Measurements from ENCODE around the gene PALM. TPM values are rescaled to one million over a fixed set of nuclear protein-coding genes. Genes with fewer than 3 reads are reported as not detected.
"Not testable (repeated sequence)": the region's sequence is repeated elsewhere in the genome, so short reads cannot be mapped to it uniquely, and the experiment has no call there.

PALM gene
- total RNA-seq, 1 experiment from 2014 or later = 10.8 TPM

- TF ChIP-seq EZH2 (IDR thresholded peaks at IDR 0.05; ENCODE audit: low read length, unreplicated experiment) = no peak
- TF ChIP-seq EZH2phosphoT487 (IDR thresholded peaks at IDR 0.05; ENCODE audit: borderline replicate concordance, low read length) = no peak
- TF ChIP-seq CTCF (conservative IDR thresholded peaks at IDR 0.05; ENCODE audit: low read depth, low read length) = no peak
- peak within 1 kb of the TSS; percentile 99 for H3K4me2 ChIP-seq (ENCODE audit: low read length)
- no peaks in the 10 kb centered on the region for H3K36me3 ChIP-seq (ENCODE audit: low read depth, low read length)
- H3K9ac ChIP-seq (ENCODE audit: low read length) = peak within 1 kb of the TSS; percentile 99
- peaks cover 48% of the 10 kb centered on the region for H3K79me2 ChIP-seq (ENCODE audit: low read length)
- peak within 1 kb of the TSS; percentile 73 for H2AFZ ChIP-seq (ENCODE audit: low read length)
- intact Hi-C loops (cut with micrococcal nuclease) = no loop called here
- H3F3A ChIP-seq (ENCODE audit: low read length, unreplicated experiment) = no peaks in the 10 kb centered on the region
- peak within 1 kb of the TSS; percentile 88 for H3K4me3 ChIP-seq (ENCODE audit: low read length)
- ChIA-PET CTCF (interaction anchor here (0.6 kb wide), 1 partner anchor 135 kb away, joined by 3 read pairs; no protein-coding TSS in a partner anchor), POLR2A (ENCODE audit: unreplicated experiment) (interaction anchor here (0.5 kb wide), 1 partner anchor 78 kb away, joined by 3 read pairs; no protein-coding TSS in a partner anchor)
- DNase-seq = peak; percentile 88
- no TSS peak for BruUV-seq (replicated peaks)
- H3K9me3 ChIP-seq (ENCODE audit: low read length) = no peaks in the 10 kb centered on the region
- no peaks in the 10 kb centered on the region for H3K9me2 ChIP-seq (replicated peaks; ENCODE audit: low read length)
- peaks cover 21% of the 10 kb centered on the region for H3K4me1 ChIP-seq (ENCODE audit: insufficient read depth, low read length)
- peaks cover 30% of the 10 kb centered on the region for H4K20me1 ChIP-seq (ENCODE audit: low read length)
- no peaks in the 10 kb centered on the region for H3K27me3 ChIP-seq (ENCODE audit: low read length)
- peak; percentile 69 for ATAC-seq
- peak within 1 kb of the TSS; percentile 70 for H3K27ac ChIP-seq (ENCODE audit: low read length)
Observed at GRCh38 chr19:662962-663681, 45.6 kb upstream of the PALM start, which contains the start of gene RNF126. RNF126 (minus strand) TSS chr19:663214; CDS start chr19:663121, 93 bp downstream.

GRCh38 chr19:663682-664117 is 45.0 kb upstream of the PALM start:
- Histone ChIP-seq H3K4me2 (ENCODE audit: low read length) (peak overlapping the region; percentile 82), H3K36me3 (ENCODE audit: low read depth, low read length) (no peaks in the 10 kb centered on the region), H3K79me2 (ENCODE audit: low read length) (peaks cover 42% of the 10 kb centered on the region), H3K9me3 (ENCODE audit: low read length) (no peaks in the 10 kb centered on the region), H4K20me1 (ENCODE audit: low read length) (peaks cover 24% of the 10 kb centered on the region), H2AFZ (ENCODE audit: low read length) (peak overlapping the region; percentile 73), H3F3A (ENCODE audit: low read length, unreplicated experiment) (no peaks in the 10 kb centered on the region), H3K4me1 (ENCODE audit: insufficient read depth, low read length) (peaks cover 21% of the 10 kb centered on the region), H3K27ac (ENCODE audit: low read length) (peak overlapping the region; percentile 30), H3K27me3 (ENCODE audit: low read length) (no peaks in the 10 kb centered on the region), H3K9ac (ENCODE audit: low read length) (peak overlapping the region; percentile 66), H3K4me3 (ENCODE audit: low read length) (peak overlapping the region; percentile 64), H3K9me2 (replicated peaks; ENCODE audit: low read length) (no peaks in the 10 kb centered on the region)
- POLR2A ChIA-PET (ENCODE audit: unreplicated experiment) = interaction anchor here (0.5 kb wide), 1 partner anchor 77 kb away, joined by 3 read pairs; no protein-coding TSS in a partner anchor
- intact Hi-C loops (cut with micrococcal nuclease) = loop anchor here (2.0 kb wide), 1 partner anchor 71 kb away; no protein-coding TSS in a partner anchor
- peak; percentile 2 for ATAC-seq
- TSS peak; percentile 69 for BruUV-seq (replicated peaks)
- CTCF ChIA-PET = interaction anchor here (0.6 kb wide), 1 partner anchor 135 kb away, joined by 3 read pairs; no protein-coding TSS in a partner anchor
- DNase-seq = no peak
- no peak for TF ChIP-seq EZH2phosphoT487 (IDR thresholded peaks at IDR 0.05; ENCODE audit: borderline replicate concordance, low read length)

- Histone ChIP-seq H3K9me3 (ENCODE audit: low read length) (no peaks in the 10 kb centered on the region), H3K9ac (ENCODE audit: low read length) (no peak overlapping the region), H3K27ac (ENCODE audit: low read length) (no peak overlapping the region), H3K36me3 (ENCODE audit: low read depth, low read length) (no peaks in the 10 kb centered on the region), H2AFZ (ENCODE audit: low read length) (peak overlapping the region; percentile 82), H3K27me3 (ENCODE audit: low read length) (no peaks in the 10 kb centered on the region), H3K4me2 (ENCODE audit: low read length) (peak overlapping the region; percentile 76), H3K4me1 (ENCODE audit: insufficient read depth, low read length) (peaks cover 21% of the 10 kb centered on the region), H3K79me2 (ENCODE audit: low read length) (peaks cover 30% of the 10 kb centered on the region), H4K20me1 (ENCODE audit: low read length) (peaks cover 19% of the 10 kb centered on the region), H3K9me2 (replicated peaks; ENCODE audit: low read length) (no peaks in the 10 kb centered on the region), H3F3A (ENCODE audit: low read length, unreplicated experiment) (no peaks in the 10 kb centered on the region), H3K4me3 (ENCODE audit: low read length) (peak overlapping the region; percentile 43; the same call in 1 of the 2 replicates)
- TF ChIP-seq CTCF (conservative IDR thresholded peaks at IDR 0.05; ENCODE audit: low read depth, low read length) (peak; percentile 73), EZH2 (IDR thresholded peaks at IDR 0.05; ENCODE audit: low read length, unreplicated experiment) (no peak), EZH2phosphoT487 (IDR thresholded peaks at IDR 0.05; ENCODE audit: borderline replicate concordance, low read length) (no peak)
- intact Hi-C loops (cut with micrococcal nuclease) = loop anchor here (2.0 kb wide), 1 partner anchor 70 kb away; no protein-coding TSS in a partner anchor
- ATAC-seq (peak; percentile 15), DNase-seq (peak; percentile 82)
- BruUV-seq (replicated peaks) = no TSS peak
- ChIA-PET POLR2A (ENCODE audit: unreplicated experiment) (no interaction called here), CTCF (no interaction called here)
Observed at GRCh38 chr19:664913-665443, 43.8 kb upstream of the PALM start.

GRCh38 chr19:666985-667573 is 41.7 kb upstream of the PALM start:
- POLR2A ChIA-PET (ENCODE audit: unreplicated experiment); ATAC-seq; DNase-seq: not testable (repeated sequence)

More at GRCh38 chr19:666985-667573, 41.7 kb upstream of the PALM start:
- BruUV-seq (replicated peaks); H3K27me3 ChIP-seq (ENCODE audit: low read length); H3K27ac ChIP-seq (ENCODE audit: low read length); intact Hi-C loops (cut with micrococcal nuclease); H4K20me1 ChIP-seq (ENCODE audit: low read length); CTCF ChIA-PET; H3K4me2 ChIP-seq (ENCODE audit: low read length); H3F3A ChIP-seq (ENCODE audit: low read length, unreplicated experiment); H3K9me3 ChIP-seq (ENCODE audit: low read length); H3K36me3 ChIP-seq (ENCODE audit: low read depth, low read length); H3K79me2 ChIP-seq (ENCODE audit: low read length); H2AFZ ChIP-seq (ENCODE audit: low read length); H3K9me2 ChIP-seq (replicated peaks; ENCODE audit: low read length); H3K9ac ChIP-seq (ENCODE audit: low read length); H3K4me3 ChIP-seq (ENCODE audit: low read length): not testable (repeated sequence)
- peaks cover 13% of the 10 kb centered on the region; the same call in 1 of the 2 replicates for H3K4me1 ChIP-seq (ENCODE audit: insufficient read depth, low read length)

Data from PC-3 (cell line).